ENCODE measurements around the gene CARD18. TPM values are rescaled to one million over a fixed set of nuclear protein-coding genes. Genes with fewer than 3 reads are reported as not detected.

Gene CARD18
- total RNA-seq: not detected in 2 replicates
- long read RNA-seq: 0 reads

DNA sequence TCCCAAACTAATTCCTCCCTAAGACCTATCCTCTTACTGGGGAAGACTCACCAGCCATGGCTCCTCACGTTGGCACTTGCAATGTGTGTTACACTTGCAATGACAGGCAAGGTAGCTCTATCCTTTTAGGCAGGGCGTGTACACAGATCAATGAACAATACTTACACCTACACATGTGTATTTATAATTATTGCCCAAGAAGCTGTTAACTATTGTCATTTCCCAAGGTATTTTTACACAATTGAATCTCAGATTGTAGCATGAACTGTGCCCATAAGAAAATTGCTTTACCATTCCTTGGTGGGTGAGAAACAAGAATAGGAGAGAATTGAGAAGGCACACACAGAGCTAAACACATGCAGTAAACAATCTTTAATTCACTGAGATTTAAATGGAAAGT, at the start of gene CARD18:
Gene CARD18 (minus strand): TSS at position 101 of the 400 bp plus-strand sequence. CDS start 43 bp downstream, at position 58.
- no peak for DNase-seq (ENCODE audit: low read depth, low spot score)
- no peaks in the 10 kb centered on the region for H3K9me3 Mint-ChIP-seq
- H3K27ac Mint-ChIP-seq (ENCODE audit: unreplicated experiment): no peak within 1 kb of the TSS
- H3K27me3 Mint-ChIP-seq (ENCODE audit: low read depth): peaks cover 6% of the 10 kb centered on the region
- H3K36me3 Mint-ChIP-seq (ENCODE audit: low read depth): no peaks in the 10 kb centered on the region
- TF ChIP-seq, protein P1, sequence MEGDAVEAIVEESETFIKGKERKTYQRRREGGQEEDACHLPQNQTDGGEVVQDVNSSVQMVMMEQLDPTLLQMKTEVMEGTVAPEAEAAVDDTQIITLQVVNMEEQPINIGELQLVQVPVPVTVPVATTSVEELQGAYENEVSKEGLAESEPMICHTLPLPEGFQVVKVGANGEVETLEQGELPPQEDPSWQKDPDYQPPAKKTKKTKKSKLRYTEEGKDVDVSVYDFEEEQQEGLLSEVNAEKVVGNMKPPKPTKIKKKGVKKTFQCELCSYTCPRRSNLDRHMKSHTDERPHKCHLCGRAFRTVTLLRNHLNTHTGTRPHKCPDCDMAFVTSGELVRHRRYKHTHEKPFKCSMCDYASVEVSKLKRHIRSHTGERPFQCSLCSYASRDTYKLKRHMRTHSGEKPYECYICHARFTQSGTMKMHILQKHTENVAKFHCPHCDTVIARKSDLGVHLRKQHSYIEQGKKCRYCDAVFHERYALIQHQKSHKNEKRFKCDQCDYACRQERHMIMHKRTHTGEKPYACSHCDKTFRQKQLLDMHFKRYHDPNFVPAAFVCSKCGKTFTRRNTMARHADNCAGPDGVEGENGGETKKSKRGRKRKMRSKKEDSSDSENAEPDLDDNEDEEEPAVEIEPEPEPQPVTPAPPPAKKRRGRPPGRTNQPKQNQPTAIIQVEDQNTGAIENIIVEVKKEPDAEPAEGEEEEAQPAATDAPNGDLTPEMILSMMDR (conservative IDR thresholded peaks at IDR 0.05): no peak
- H3K4me1 Mint-ChIP-seq: no peaks in the 10 kb centered on the region
- no peak within 1 kb of the TSS for H3K4me3 Mint-ChIP-seq

GRCh38 chr11:105183987-105184386, 44.4 kb upstream of the CARD18 start:
- no peak overlapping the region for H3K4me3 Mint-ChIP-seq
- no peaks in the 10 kb centered on the region for H3K36me3 Mint-ChIP-seq (ENCODE audit: low read depth)
- no peaks in the 10 kb centered on the region for H3K27me3 Mint-ChIP-seq (ENCODE audit: low read depth)
- TF ChIP-seq, protein P1 (conservative IDR thresholded peaks at IDR 0.05): no peak
- DNase-seq (ENCODE audit: low read depth, low spot score): no peak
- H3K4me1 Mint-ChIP-seq: no peaks in the 10 kb centered on the region
- H3K27ac Mint-ChIP-seq (ENCODE audit: unreplicated experiment): no peak overlapping the region
- H3K9me3 Mint-ChIP-seq: no peaks in the 10 kb centered on the region

GRCh38 chr11:105183426-105183825, 43.9 kb upstream of the CARD18 start:
- H3K9me3 Mint-ChIP-seq: peaks cover 1% of the 10 kb centered on the region
- H3K36me3 Mint-ChIP-seq (ENCODE audit: low read depth): no peaks in the 10 kb centered on the region
- no peak overlapping the region for H3K27ac Mint-ChIP-seq (ENCODE audit: unreplicated experiment)
- H3K27me3 Mint-ChIP-seq (ENCODE audit: low read depth): no peaks in the 10 kb centered on the region
- no peak for DNase-seq (ENCODE audit: low read depth, low spot score)
- no peaks in the 10 kb centered on the region for H3K4me1 Mint-ChIP-seq
- no peak overlapping the region for H3K4me3 Mint-ChIP-seq
- TF ChIP-seq, protein P1 (conservative IDR thresholded peaks at IDR 0.05): no peak

DNA sequence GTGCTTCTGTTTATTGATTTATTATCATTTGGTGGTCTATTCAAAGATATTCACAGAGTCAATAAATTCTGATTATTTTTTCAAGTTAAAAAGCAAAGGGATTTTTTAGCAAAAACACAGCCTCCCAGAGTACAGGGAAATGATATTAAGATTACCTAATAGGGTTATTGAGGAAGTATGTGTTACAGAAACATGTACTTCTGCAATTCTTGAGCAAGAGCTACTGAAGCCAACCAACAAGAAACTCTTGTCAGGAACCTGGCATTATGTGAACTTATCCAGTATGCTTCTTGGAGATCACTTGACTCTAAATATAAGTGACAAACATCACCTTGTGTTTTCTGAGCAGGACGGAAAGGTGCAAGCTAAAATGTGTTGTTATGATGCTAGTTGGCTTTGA, 42.0 kb upstream of the CARD18 start:
- H3K27ac Mint-ChIP-seq (ENCODE audit: unreplicated experiment): no peak overlapping the region
- TF ChIP-seq, protein P1 (conservative IDR thresholded peaks at IDR 0.05): no peak
- no peaks in the 10 kb centered on the region for H3K36me3 Mint-ChIP-seq (ENCODE audit: low read depth)
- H3K9me3 Mint-ChIP-seq: peaks cover 2% of the 10 kb centered on the region
- DNase-seq (ENCODE audit: low read depth, low spot score): no peak
- H3K4me3 Mint-ChIP-seq: no peak overlapping the region
- H3K27me3 Mint-ChIP-seq (ENCODE audit: low read depth): no peaks in the 10 kb centered on the region
- no peaks in the 10 kb centered on the region for H3K4me1 Mint-ChIP-seq

DNA sequence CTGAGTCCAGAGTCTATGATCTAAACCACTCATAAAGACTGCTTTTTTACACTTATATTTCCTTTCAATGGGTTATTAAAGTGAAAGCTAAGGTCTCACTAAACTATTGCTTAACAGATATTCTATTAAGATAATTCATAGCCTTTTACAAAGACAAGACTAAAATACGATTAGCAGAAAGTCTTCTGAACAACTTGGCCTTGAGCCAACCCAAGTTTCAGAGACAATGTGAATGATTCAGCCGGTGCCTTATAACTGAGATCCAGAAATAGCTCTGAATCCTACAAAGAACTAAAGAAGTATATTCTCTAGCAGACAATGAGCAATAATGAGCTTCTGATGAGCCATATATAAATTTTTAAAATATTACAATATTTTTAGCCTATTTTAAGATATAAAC, 41.5 kb upstream of the CARD18 start:
- DNase-seq (ENCODE audit: low read depth, low spot score): no peak

More for the DNA sequence above, 41.5 kb upstream of the CARD18 start:
- TF ChIP-seq, protein P1 (conservative IDR thresholded peaks at IDR 0.05): no peak
- Mint-ChIP-seq H3K4me3 (no peak overlapping the region), H3K9me3 (peaks cover 2% of the 10 kb centered on the region), H3K27ac (ENCODE audit: unreplicated experiment) (no peak overlapping the region), H3K36me3 (ENCODE audit: low read depth) (no peaks in the 10 kb centered on the region), H3K27me3 (ENCODE audit: low read depth) (no peaks in the 10 kb centered on the region), H3K4me1 (no peaks in the 10 kb centered on the region)
